GM08714 (cell line): Measurements from ENCODE around the gene DDX25.

ENCODE experiments used
- H3K4me3 ChIP-seq: fragments of 200-500 bp; sonication (Bioruptor generic); 2 replicates; pipeline ENCODE4 v1.5.1; 2014; ENCODE audit warnings: mild to moderate bottlenecking, low read length, inconsistent platforms
- ZNF274 ChIP-seq: IDR thresholded peaks from 2 replicates; pipeline ENCODE4 v1.6.1; 2012; ENCODE audit warnings: mild to moderate bottlenecking, low read depth, low read length

Gene DDX25

GRCh38 chr11:125956391-125957134, 52.3 kb downstream of the DDX25 start:
- H3K4me3 ChIP-seq, result no peak overlapping the region
- TF ChIP-seq ZNF274, result no peak

- no peak for TF ChIP-seq ZNF274
- H3K4me3 ChIP-seq, result no peak overlapping the region
Measured at GRCh38 chr11:125957618-125958332, 53.5 kb downstream of the DDX25 start.

- H3K4me3 ChIP-seq, result no peak overlapping the region
- TF ChIP-seq ZNF274, result no peak
Measured at GRCh38 chr11:125958872-125959400, 54.6 kb downstream of the DDX25 start.

GRCh38 chr11:125959511-125959910, 55.2 kb downstream of the DDX25 start:
- TF ChIP-seq ZNF274, result no peak
- no peak overlapping the region for H3K4me3 ChIP-seq

GRCh38 chr11:125959931-125960330, 55.6 kb downstream of the DDX25 start:
- no peak overlapping the region for H3K4me3 ChIP-seq
- no peak for TF ChIP-seq ZNF274

- no peak for TF ChIP-seq ZNF274
Measured at GRCh38 chr11:125960771-125961170, 56.5 kb downstream of the DDX25 start.

GRCh38 chr11:125967515-125967914, 63.2 kb downstream of the DDX25 start:
- TF ChIP-seq ZNF274, result no peak
- no peak overlapping the region for H3K4me3 ChIP-seq

More at GRCh38 chr11:125960771-125961170, 56.5 kb downstream of the DDX25 start:
- H3K4me3 ChIP-seq, result no peak overlapping the region

GRCh38 chr11:125968354-125968753, 64.0 kb downstream of the DDX25 start:
- TF ChIP-seq ZNF274, result no peak
- H3K4me3 ChIP-seq, result no peak overlapping the region

- TF ChIP-seq ZNF274, result no peak
- no peak overlapping the region for H3K4me3 ChIP-seq
Measured at GRCh38 chr11:125971618-125972017, 67.3 kb downstream of the DDX25 start.

- H3K4me3 ChIP-seq, result no peak overlapping the region
- TF ChIP-seq ZNF274, result no peak
Measured at GRCh38 chr11:125974284-125974683, 70.0 kb downstream of the DDX25 start.

GRCh38 chr11:125975634-125976033, 71.3 kb downstream of the DDX25 start:
- TF ChIP-seq ZNF274, result no peak
- no peak overlapping the region for H3K4me3 ChIP-seq

GRCh38 chr11:125976156-125976555, 71.8 kb downstream of the DDX25 start:
- H3K4me3 ChIP-seq, result no peak overlapping the region
- no peak for TF ChIP-seq ZNF274

GRCh38 chr11:125977333-125977732, 73.0 kb downstream of the DDX25 start:
- no peak overlapping the region for H3K4me3 ChIP-seq
- TF ChIP-seq ZNF274, result no peak

- TF ChIP-seq ZNF274, result no peak
- H3K4me3 ChIP-seq, result no peak overlapping the region
Measured at GRCh38 chr11:125978181-125978716, 73.9 kb downstream of the DDX25 start.
